SU-DHL-6 (cell line): ENCODE results near the gene KLHL18.

ENCODE experiments used
- EZH2phosphoT487 ChIP-seq: fragments of 200-600 bp; sonication (generic), shearing (Covaris generic); conservative IDR thresholded peaks from 2 replicates; pipeline ENCODE4 v1.6.1; 2018; ENCODE audit warnings: mild to moderate bottlenecking, antibody characterized with exemption, low read length, moderate library complexity, mixed read lengths
- TF ChIP-seq, protein P1 (sequence below): fragments of 200-600 bp; sonication (generic); IDR thresholded peaks from one replicate; pipeline ENCODE4 v1.5.1; 2017; ENCODE audit warnings: antibody characterized with exemption, mild to moderate bottlenecking, low read length, moderate library complexity; ENCODE audit not compliant: insufficient read depth, poor library complexity, severe bottlenecking

DNA sequence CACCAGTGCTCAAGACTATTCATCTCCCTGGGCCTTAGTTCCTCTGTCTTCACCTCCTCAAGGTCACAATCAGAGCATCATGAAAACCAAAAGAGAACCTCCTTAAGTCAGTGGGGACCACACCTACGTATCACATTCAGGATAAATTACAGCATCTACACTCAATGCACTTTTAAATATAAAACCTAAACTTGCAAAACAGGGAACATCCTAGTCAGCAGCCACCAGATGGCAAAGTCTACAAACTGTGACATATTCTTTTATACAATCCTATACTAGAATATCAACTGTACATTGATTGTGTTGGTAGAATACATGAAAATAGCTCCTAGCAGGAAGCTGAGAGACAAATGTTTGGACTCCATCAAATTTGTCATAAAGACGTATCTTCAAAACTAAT is 8.1 kb upstream of the KLHL18 start:
- TF ChIP-seq, protein P1, sequence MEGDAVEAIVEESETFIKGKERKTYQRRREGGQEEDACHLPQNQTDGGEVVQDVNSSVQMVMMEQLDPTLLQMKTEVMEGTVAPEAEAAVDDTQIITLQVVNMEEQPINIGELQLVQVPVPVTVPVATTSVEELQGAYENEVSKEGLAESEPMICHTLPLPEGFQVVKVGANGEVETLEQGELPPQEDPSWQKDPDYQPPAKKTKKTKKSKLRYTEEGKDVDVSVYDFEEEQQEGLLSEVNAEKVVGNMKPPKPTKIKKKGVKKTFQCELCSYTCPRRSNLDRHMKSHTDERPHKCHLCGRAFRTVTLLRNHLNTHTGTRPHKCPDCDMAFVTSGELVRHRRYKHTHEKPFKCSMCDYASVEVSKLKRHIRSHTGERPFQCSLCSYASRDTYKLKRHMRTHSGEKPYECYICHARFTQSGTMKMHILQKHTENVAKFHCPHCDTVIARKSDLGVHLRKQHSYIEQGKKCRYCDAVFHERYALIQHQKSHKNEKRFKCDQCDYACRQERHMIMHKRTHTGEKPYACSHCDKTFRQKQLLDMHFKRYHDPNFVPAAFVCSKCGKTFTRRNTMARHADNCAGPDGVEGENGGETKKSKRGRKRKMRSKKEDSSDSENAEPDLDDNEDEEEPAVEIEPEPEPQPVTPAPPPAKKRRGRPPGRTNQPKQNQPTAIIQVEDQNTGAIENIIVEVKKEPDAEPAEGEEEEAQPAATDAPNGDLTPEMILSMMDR: no peak
- TF ChIP-seq EZH2phosphoT487: no peak
